Retinal pigment epithelial cell (primary cell): ENCODE results near the gene AJAP1.

ENCODE experiments used
- DNase-seq: peaks from one replicate; pipeline ENCODE4 v3.0.0-alpha.2; 2010; ENCODE audit warnings: low read depth
- H3K4me3 ChIP-seq: 2 replicates; pipeline ENCODE4 v1.5.1; 2011; ENCODE audit warnings: mild to moderate bottlenecking, low read length, control low read depth, moderate library complexity
- CTCF ChIP-seq: conservative IDR thresholded peaks from 2 replicates; pipeline ENCODE4 v1.5.1; 2011; ENCODE audit warnings: low read depth, low read length, control low read depth, inconsistent platforms

Gene AJAP1

GRCh38 chr1:4694492-4694891 is 40.1 kb downstream of the AJAP1 start:
- no peak for DNase-seq
- TF ChIP-seq CTCF: no peak
- H3K4me3 ChIP-seq: no peak overlapping the region

DNA sequence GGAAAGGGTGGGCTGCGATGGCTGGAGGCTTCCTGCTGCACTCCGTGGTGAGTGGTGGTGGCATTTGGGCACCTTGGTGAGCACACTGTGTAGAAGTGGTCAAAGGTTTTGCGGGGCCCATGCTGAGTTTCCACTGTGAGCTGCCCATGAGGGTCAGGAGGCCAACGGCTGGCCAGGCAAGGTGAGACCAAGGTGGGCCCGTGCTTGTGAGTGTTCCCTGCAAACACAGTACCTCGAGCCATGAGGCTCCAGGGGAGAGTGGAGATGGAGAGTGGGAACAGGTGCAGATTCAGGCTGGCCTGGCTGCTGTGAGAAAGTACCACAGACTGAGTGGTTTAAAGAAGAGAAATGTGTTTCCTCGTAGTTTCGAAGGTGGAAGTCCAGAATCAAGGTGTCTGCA is 40.8 kb downstream of the AJAP1 start:
- no peak for TF ChIP-seq CTCF
- no peak for DNase-seq
- H3K4me3 ChIP-seq: no peak overlapping the region

GRCh38 chr1:4696161-4696745 is 41.8 kb downstream of the AJAP1 start:
- DNase-seq: no peak
- H3K4me3 ChIP-seq: no peak overlapping the region
- TF ChIP-seq CTCF: no peak

- no peak for TF ChIP-seq CTCF
- DNase-seq: no peak
- H3K4me3 ChIP-seq: no peak overlapping the region
These were observed 42.3 kb downstream of the AJAP1 start for GRCh38 chr1:4696753-4697152.

DNA sequence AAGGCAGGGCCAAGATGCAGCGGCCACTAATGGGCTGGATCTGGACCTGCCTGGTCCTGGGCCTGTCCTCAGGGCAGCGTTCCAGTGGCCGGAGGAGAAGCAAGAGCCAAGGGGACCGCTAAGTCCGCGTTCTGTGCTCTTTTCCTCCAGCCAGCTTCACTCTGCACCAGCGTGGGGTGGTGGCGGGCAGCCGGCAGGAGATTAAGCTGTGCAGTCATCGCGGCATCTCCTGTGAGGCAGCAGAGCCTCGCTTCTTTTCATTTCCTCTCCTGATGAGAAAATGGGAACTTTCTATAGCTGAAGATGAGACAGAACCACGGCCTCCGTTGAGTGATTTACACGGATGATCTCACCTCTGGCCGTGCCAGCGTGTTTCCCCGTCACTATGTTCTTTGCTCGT is 43.4 kb downstream of the AJAP1 start:
- no peak overlapping the region for H3K4me3 ChIP-seq
- DNase-seq: no peak
- TF ChIP-seq CTCF: no peak

- no peak for TF ChIP-seq CTCF
- no peak overlapping the region for H3K4me3 ChIP-seq
- DNase-seq: no peak
These were observed 44.5 kb downstream of the AJAP1 start for GRCh38 chr1:4698911-4699310.

DNA sequence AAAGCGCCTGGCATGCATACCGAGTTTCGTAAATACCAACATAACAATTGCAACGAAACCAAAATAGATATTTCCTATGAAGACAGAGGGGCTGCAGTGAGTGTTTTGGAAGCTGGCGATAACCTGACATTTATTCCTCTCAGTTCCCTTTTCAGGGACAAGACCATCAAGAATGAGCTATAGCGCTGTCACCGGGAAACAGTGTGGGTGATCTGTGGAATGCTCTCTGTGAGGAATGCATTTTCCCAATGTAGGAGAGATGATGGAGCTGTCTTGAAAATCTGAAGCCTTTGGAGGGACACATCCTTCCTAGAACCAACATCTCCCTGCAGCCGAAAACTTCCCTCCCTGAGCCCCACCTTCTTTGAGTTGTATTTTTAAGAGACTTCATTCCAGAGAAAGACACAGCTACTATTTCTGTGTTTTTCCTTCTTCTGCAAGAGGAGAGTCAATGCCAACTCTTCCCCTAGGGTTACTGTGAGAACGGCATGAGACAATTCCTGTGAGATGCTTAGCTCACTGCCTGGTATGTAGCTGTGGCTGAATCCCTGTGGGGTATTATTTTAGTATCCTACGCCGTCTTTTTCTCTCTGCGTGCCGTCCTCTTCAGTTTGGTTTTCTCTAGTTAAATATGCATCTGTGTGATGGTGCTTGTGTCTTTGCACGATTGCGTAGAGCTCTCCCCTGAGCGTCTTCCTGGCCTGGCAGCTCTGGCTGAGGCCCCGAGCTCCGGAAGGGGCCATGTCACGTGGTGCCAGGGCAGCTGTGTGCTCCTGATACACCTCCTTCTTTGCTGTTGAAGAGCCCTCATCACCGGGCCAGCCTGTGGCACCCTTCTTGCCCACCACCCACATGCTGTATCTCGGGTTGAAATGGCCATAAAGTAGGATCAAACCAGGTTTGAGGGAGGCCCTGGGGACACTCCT is 45.2 kb downstream of the AJAP1 start:
- H3K4me3 ChIP-seq: no peak overlapping the region
- TF ChIP-seq CTCF: no peak
- no peak for DNase-seq
